ES-I3 (cell line): ENCODE results near the gene THSD7A.

Experiments used
- H3K36me3 ChIP-seq: 2 replicates; pipeline ENCODE4 v1.6.1; 2013; ENCODE audit warnings: mild to moderate bottlenecking, low read length, control low read depth, moderate library complexity; ENCODE audit not compliant: insufficient read depth
- H3K4me1 ChIP-seq: 2 replicates; pipeline ENCODE4 v1.6.1; 2013; ENCODE audit warnings: mild to moderate bottlenecking, control low read depth, low read length; ENCODE audit not compliant: insufficient read depth
- H3K9ac ChIP-seq: 2 replicates; pipeline ENCODE4 v1.6.1; 2013; ENCODE audit warnings: low read depth, mild to moderate bottlenecking, low read length, moderate library complexity
- H3K9me3 ChIP-seq: 2 replicates; pipeline ENCODE4 v1.6.1; 2013; ENCODE audit warnings: mild to moderate bottlenecking, low read length, moderate library complexity; ENCODE audit not compliant: control insufficient read depth, insufficient read depth

Gene THSD7A

GRCh38 chr7:11329626-11330025, 502.4 kb downstream of the THSD7A start:
- no peaks in the 10 kb centered on the region for H3K9me3 ChIP-seq
- no peak overlapping the region for H3K9ac ChIP-seq
- 0 out of 2 replicates have a peak, but pooled peaks cover 3% of the 10 kb centered on the region for H3K4me1 ChIP-seq
- no peaks in the 10 kb centered on the region for H3K36me3 ChIP-seq

GRCh38 chr7:11328309-11328708, 503.7 kb downstream of the THSD7A start:
- Histone ChIP-seq H3K9ac (no peak overlapping the region), H3K4me1 (0 out of 2 replicates have a peak, but pooled peaks cover 3% of the 10 kb centered on the region), H3K9me3 (no peaks in the 10 kb centered on the region), H3K36me3 (no peaks in the 10 kb centered on the region)

GRCh38 chr7:11327633-11328032, 504.4 kb downstream of the THSD7A start:
- H3K36me3 ChIP-seq = no peaks in the 10 kb centered on the region
- no peak overlapping the region for H3K9ac ChIP-seq
- H3K9me3 ChIP-seq = no peaks in the 10 kb centered on the region
- 0 out of 2 replicates have a peak, but pooled peaks cover 3% of the 10 kb centered on the region for H3K4me1 ChIP-seq
